Measurements from ENCODE around the gene CLDN18. TPM values are rescaled to one million over a fixed set of nuclear protein-coding genes. Genes with fewer than 3 reads are reported as not detected.

Gene CLDN18
- polyA plus RNA-seq, 1 donor = 4.1 TPM

- 100% methylated on average over 1 of the region's 4 CpGs for WGBS (ENCODE audit: insufficient coverage, low lambda C conversion rate)
- Histone ChIP-seq H3K4me1 (ENCODE audit: control insufficient read depth, insufficient read depth, low read length) (peaks cover 3% of the 10 kb centered on the region), H3K27me3 (ENCODE audit: control insufficient read depth, insufficient read depth, low read length) (no peaks in the 10 kb centered on the region), H3K4me3 (ENCODE audit: low read length) (no peak overlapping the region), H3K27ac (ENCODE audit: low read length) (no peak overlapping the region), H3K9me3 (ENCODE audit: control insufficient read depth, low read depth, low read length) (no peaks in the 10 kb centered on the region), H3K36me3 (ENCODE audit: control insufficient read depth, insufficient read depth, low read length) (no peaks in the 10 kb centered on the region)
- DNase-seq = no peak
These were observed 13.8 kb downstream of the CLDN18 start for GRCh38 chr3:138023754-138024153.

GRCh38 chr3:138025553-138025952 is 15.6 kb downstream of the CLDN18 start:
- no peaks in the 10 kb centered on the region for H3K27me3 ChIP-seq (ENCODE audit: control insufficient read depth, insufficient read depth, low read length)
- H3K4me3 ChIP-seq (ENCODE audit: low read length) = no peak overlapping the region
- no peak overlapping the region for H3K27ac ChIP-seq (ENCODE audit: low read length)
- H3K4me1 ChIP-seq (ENCODE audit: control insufficient read depth, insufficient read depth, low read length) = no peaks in the 10 kb centered on the region
- DNase-seq = no peak
- H3K36me3 ChIP-seq (ENCODE audit: control insufficient read depth, insufficient read depth, low read length) = no peaks in the 10 kb centered on the region
- H3K9me3 ChIP-seq (ENCODE audit: control insufficient read depth, low read depth, low read length) = no peaks in the 10 kb centered on the region

GRCh38 chr3:138027821-138028220 is 17.9 kb downstream of the CLDN18 start:
- Histone ChIP-seq H3K4me3 (ENCODE audit: low read length) (no peak overlapping the region), H3K4me1 (ENCODE audit: control insufficient read depth, insufficient read depth, low read length) (no peaks in the 10 kb centered on the region), H3K36me3 (ENCODE audit: control insufficient read depth, insufficient read depth, low read length) (no peaks in the 10 kb centered on the region), H3K27me3 (ENCODE audit: control insufficient read depth, insufficient read depth, low read length) (no peaks in the 10 kb centered on the region), H3K27ac (ENCODE audit: low read length) (no peak overlapping the region), H3K9me3 (ENCODE audit: control insufficient read depth, low read depth, low read length) (no peaks in the 10 kb centered on the region)
- WGBS (ENCODE audit: insufficient coverage, low lambda C conversion rate) = no CpG with 5 or more reads among the region's 5 CpGs
- no peak for DNase-seq

- H3K4me3 ChIP-seq (ENCODE audit: low read length) = no peak overlapping the region
- H3K36me3 ChIP-seq (ENCODE audit: control insufficient read depth, insufficient read depth, low read length) = no peaks in the 10 kb centered on the region
- no peak overlapping the region for H3K27ac ChIP-seq (ENCODE audit: low read length)
- no CpG with 5 or more reads among the region's 11 CpGs for WGBS (ENCODE audit: insufficient coverage, low lambda C conversion rate)
- DNase-seq = no peak
- H3K4me1 ChIP-seq (ENCODE audit: control insufficient read depth, insufficient read depth, low read length) = no peaks in the 10 kb centered on the region
- H3K9me3 ChIP-seq (ENCODE audit: control insufficient read depth, low read depth, low read length) = no peaks in the 10 kb centered on the region
- no peaks in the 10 kb centered on the region for H3K27me3 ChIP-seq (ENCODE audit: control insufficient read depth, insufficient read depth, low read length)
These were observed 20.8 kb downstream of the CLDN18 start for GRCh38 chr3:138030734-138031280.

- Histone ChIP-seq H3K4me1 (ENCODE audit: control insufficient read depth, insufficient read depth, low read length) (no peaks in the 10 kb centered on the region), H3K9me3 (ENCODE audit: control insufficient read depth, low read depth, low read length) (no peaks in the 10 kb centered on the region), H3K27ac (ENCODE audit: low read length) (no peak overlapping the region), H3K27me3 (ENCODE audit: control insufficient read depth, insufficient read depth, low read length) (no peaks in the 10 kb centered on the region), H3K4me3 (ENCODE audit: low read length) (no peak overlapping the region), H3K36me3 (ENCODE audit: control insufficient read depth, insufficient read depth, low read length) (no peaks in the 10 kb centered on the region)
- WGBS (ENCODE audit: insufficient coverage, low lambda C conversion rate) = no CpG with 5 or more reads among the region's 3 CpGs
- DNase-seq = no peak
These were observed 21.6 kb downstream of the CLDN18 start for GRCh38 chr3:138031536-138031935.

- DNase-seq = no peak
- Histone ChIP-seq H3K9me3 (ENCODE audit: control insufficient read depth, low read depth, low read length) (no peaks in the 10 kb centered on the region), H3K27ac (ENCODE audit: low read length) (no peak overlapping the region), H3K36me3 (ENCODE audit: control insufficient read depth, insufficient read depth, low read length) (no peaks in the 10 kb centered on the region), H3K4me3 (ENCODE audit: low read length) (no peak overlapping the region), H3K4me1 (ENCODE audit: control insufficient read depth, insufficient read depth, low read length) (no peaks in the 10 kb centered on the region), H3K27me3 (ENCODE audit: control insufficient read depth, insufficient read depth, low read length) (no peaks in the 10 kb centered on the region)
- no CpG with 5 or more reads among the region's 3 CpGs for WGBS (ENCODE audit: insufficient coverage, low lambda C conversion rate)
These were observed 22.6 kb downstream of the CLDN18 start for GRCh38 chr3:138032567-138032966.

- Histone ChIP-seq H3K36me3 (ENCODE audit: control insufficient read depth, insufficient read depth, low read length) (no peaks in the 10 kb centered on the region), H3K27me3 (ENCODE audit: control insufficient read depth, insufficient read depth, low read length) (no peaks in the 10 kb centered on the region), H3K27ac (ENCODE audit: low read length) (no peak overlapping the region), H3K4me1 (ENCODE audit: control insufficient read depth, insufficient read depth, low read length) (no peaks in the 10 kb centered on the region), H3K4me3 (ENCODE audit: low read length) (no peak overlapping the region), H3K9me3 (ENCODE audit: control insufficient read depth, low read depth, low read length) (no peaks in the 10 kb centered on the region)
- WGBS (ENCODE audit: insufficient coverage, low lambda C conversion rate) = no CpG with 5 or more reads among the region's 2 CpGs
- DNase-seq = no peak
These were observed 23.3 kb downstream of the CLDN18 start for GRCh38 chr3:138033202-138033691.

- H3K9me3 ChIP-seq (ENCODE audit: control insufficient read depth, low read depth, low read length) = no peaks in the 10 kb centered on the region
- H3K27me3 ChIP-seq (ENCODE audit: control insufficient read depth, insufficient read depth, low read length) = no peaks in the 10 kb centered on the region
- no CpG with 5 or more reads among the region's 1 CpG for WGBS (ENCODE audit: insufficient coverage, low lambda C conversion rate)
- H3K4me3 ChIP-seq (ENCODE audit: low read length) = no peak overlapping the region
- no peak overlapping the region for H3K27ac ChIP-seq (ENCODE audit: low read length)
- no peak for DNase-seq
- no peaks in the 10 kb centered on the region for H3K36me3 ChIP-seq (ENCODE audit: control insufficient read depth, insufficient read depth, low read length)
- no peaks in the 10 kb centered on the region for H3K4me1 ChIP-seq (ENCODE audit: control insufficient read depth, insufficient read depth, low read length)
These were observed 25.0 kb downstream of the CLDN18 start for GRCh38 chr3:138034918-138035317.

GRCh38 chr3:138036572-138036971 is 26.6 kb downstream of the CLDN18 start:
- H3K4me1 ChIP-seq (ENCODE audit: control insufficient read depth, insufficient read depth, low read length) = no peaks in the 10 kb centered on the region
- no peak overlapping the region for H3K27ac ChIP-seq (ENCODE audit: low read length)
- no peaks in the 10 kb centered on the region for H3K36me3 ChIP-seq (ENCODE audit: control insufficient read depth, insufficient read depth, low read length)
- no peaks in the 10 kb centered on the region for H3K9me3 ChIP-seq (ENCODE audit: control insufficient read depth, low read depth, low read length)
- no peaks in the 10 kb centered on the region for H3K27me3 ChIP-seq (ENCODE audit: control insufficient read depth, insufficient read depth, low read length)
- WGBS (ENCODE audit: insufficient coverage, low lambda C conversion rate) = no CpG with 5 or more reads among the region's 3 CpGs
- H3K4me3 ChIP-seq (ENCODE audit: low read length) = no peak overlapping the region
- no peak for DNase-seq

GRCh38 chr3:138038725-138039462 is 28.9 kb downstream of the CLDN18 start:
- Histone ChIP-seq H3K4me3 (ENCODE audit: low read length) (no peak overlapping the region), H3K36me3 (ENCODE audit: control insufficient read depth, insufficient read depth, low read length) (no peaks in the 10 kb centered on the region), H3K27ac (ENCODE audit: low read length) (no peak overlapping the region), H3K9me3 (ENCODE audit: control insufficient read depth, low read depth, low read length) (no peaks in the 10 kb centered on the region), H3K27me3 (ENCODE audit: control insufficient read depth, insufficient read depth, low read length) (no peaks in the 10 kb centered on the region), H3K4me1 (ENCODE audit: control insufficient read depth, insufficient read depth, low read length) (no peaks in the 10 kb centered on the region)
- no peak for DNase-seq
- WGBS (ENCODE audit: insufficient coverage, low lambda C conversion rate) = 68% methylated on average over 2 of the region's 4 CpGs

GRCh38 chr3:138042043-138042442 is 32.1 kb downstream of the CLDN18 start:
- H3K36me3 ChIP-seq (ENCODE audit: control insufficient read depth, insufficient read depth, low read length) = no peaks in the 10 kb centered on the region
- no peaks in the 10 kb centered on the region for H3K27me3 ChIP-seq (ENCODE audit: control insufficient read depth, insufficient read depth, low read length)
- H3K4me1 ChIP-seq (ENCODE audit: control insufficient read depth, insufficient read depth, low read length) = no peaks in the 10 kb centered on the region
- H3K27ac ChIP-seq (ENCODE audit: low read length) = no peak overlapping the region
- WGBS (ENCODE audit: insufficient coverage, low lambda C conversion rate) = 83% methylated on average over 1 of the region's 2 CpGs
- H3K9me3 ChIP-seq (ENCODE audit: control insufficient read depth, low read depth, low read length) = no peaks in the 10 kb centered on the region
- DNase-seq = no peak
- no peak overlapping the region for H3K4me3 ChIP-seq (ENCODE audit: low read length)
